Measurements from ENCODE around the gene ITGAV.

DNA sequence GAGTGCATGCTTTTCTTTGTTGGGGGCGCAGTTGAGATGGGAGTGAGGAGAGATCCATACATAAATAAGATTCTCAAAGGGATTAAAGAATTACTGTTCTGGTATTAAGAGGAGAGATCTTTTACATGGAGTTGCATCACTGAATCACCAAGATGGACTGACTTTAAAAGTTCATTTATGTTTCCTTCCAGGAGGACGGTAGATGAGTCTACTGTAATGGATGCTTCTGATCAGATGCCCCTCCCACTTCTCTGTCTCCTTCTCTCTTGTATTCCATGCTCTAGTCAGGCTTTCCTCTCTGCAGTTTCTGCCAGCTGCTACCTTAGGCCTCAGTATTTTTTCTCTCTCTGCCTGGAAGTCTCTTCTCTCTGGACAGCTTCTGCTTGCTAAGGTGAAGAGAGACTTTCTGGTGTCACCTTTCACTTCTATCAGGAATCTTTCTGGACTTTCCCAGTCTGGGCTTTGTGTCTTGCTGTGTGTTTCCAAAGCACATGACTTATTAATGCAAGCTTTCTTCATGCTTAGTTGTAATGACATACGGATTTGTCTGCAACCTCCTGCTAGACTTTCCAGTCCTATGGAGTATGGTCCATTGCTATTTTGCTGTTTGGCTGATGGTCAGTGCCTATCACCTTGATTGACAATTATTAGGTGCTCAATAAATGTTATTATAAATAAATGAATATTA is 127.6 kb downstream of the ITGAV start:
- TF ChIP-seq, protein P1, sequence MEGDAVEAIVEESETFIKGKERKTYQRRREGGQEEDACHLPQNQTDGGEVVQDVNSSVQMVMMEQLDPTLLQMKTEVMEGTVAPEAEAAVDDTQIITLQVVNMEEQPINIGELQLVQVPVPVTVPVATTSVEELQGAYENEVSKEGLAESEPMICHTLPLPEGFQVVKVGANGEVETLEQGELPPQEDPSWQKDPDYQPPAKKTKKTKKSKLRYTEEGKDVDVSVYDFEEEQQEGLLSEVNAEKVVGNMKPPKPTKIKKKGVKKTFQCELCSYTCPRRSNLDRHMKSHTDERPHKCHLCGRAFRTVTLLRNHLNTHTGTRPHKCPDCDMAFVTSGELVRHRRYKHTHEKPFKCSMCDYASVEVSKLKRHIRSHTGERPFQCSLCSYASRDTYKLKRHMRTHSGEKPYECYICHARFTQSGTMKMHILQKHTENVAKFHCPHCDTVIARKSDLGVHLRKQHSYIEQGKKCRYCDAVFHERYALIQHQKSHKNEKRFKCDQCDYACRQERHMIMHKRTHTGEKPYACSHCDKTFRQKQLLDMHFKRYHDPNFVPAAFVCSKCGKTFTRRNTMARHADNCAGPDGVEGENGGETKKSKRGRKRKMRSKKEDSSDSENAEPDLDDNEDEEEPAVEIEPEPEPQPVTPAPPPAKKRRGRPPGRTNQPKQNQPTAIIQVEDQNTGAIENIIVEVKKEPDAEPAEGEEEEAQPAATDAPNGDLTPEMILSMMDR (IDR thresholded peaks at IDR 0.05) = no peak
- TF ChIP-seq POLR2A (IDR thresholded peaks at IDR 0.05) (no peak), EP300 (IDR thresholded peaks at IDR 0.05) (no peak)
